Astrocyte of the cerebellum (primary cell): Measurements from ENCODE around the gene ATG9B.

ENCODE experiments used
- DNase-seq: peaks from one replicate; pipeline ENCODE4 v3.0.0-alpha.2; 2011; ENCODE audit warnings: low read depth
- H3K4me3 ChIP-seq: 2 replicates; pipeline ENCODE4 v1.5.1; 2011; ENCODE audit warnings: mild to moderate bottlenecking, low read depth, low read length, moderate library complexity
- CTCF ChIP-seq: IDR thresholded peaks from 2 replicates; pipeline ENCODE4 v1.5.1; 2012; ENCODE audit warnings: low read length, low read depth, moderate library complexity, mild to moderate bottlenecking; ENCODE audit errors: missing control alignments
- in situ Hi-C: cut with HindIII; loops from 2 replicates; pipeline ENCODE4 v1.10.0; 2017; ENCODE audit warnings: low sequenced_read_pairs

ATG9B gene

GRCh38 chr7:150981644-150982043 lies 42.6 kb downstream of the ATG9B start:
- no peak for TF ChIP-seq CTCF
- no peak for DNase-seq
- H3K4me3 ChIP-seq = no peak overlapping the region
- in situ Hi-C loops = no loop called here

GRCh38 chr7:150980663-150981062 lies 43.6 kb downstream of the ATG9B start:
- in situ Hi-C loops = no loop called here

GRCh38 chr7:150979713-150980390 lies 44.4 kb downstream of the ATG9B start:
- TF ChIP-seq CTCF = no peak
- in situ Hi-C loops = no loop called here
- no peak overlapping the region for H3K4me3 ChIP-seq
- DNase-seq = no peak

More at GRCh38 chr7:150980663-150981062, 43.6 kb downstream of the ATG9B start:
- DNase-seq = no peak
- TF ChIP-seq CTCF = no peak
- no peak overlapping the region for H3K4me3 ChIP-seq

GRCh38 chr7:150978126-150978789 lies 46.0 kb downstream of the ATG9B start, which contains the start of gene KCNH2:
Gene KCNH2, minus strand, starts transcription at chr7:150978321. Its CDS starts 408 bp downstream, at chr7:150977913.
- no peak for TF ChIP-seq CTCF
- in situ Hi-C loops = no loop called here
- no peak for DNase-seq
- H3K4me3 ChIP-seq = peak within 1 kb of the TSS; percentile 23

- DNase-seq = no peak
- H3K4me3 ChIP-seq = no peak overlapping the region
- TF ChIP-seq CTCF = no peak
- in situ Hi-C loops = no loop called here
Measured at GRCh38 chr7:150977382-150978125, 46.7 kb downstream of the ATG9B start.

GRCh38 chr7:150976529-150977381 lies 47.5 kb downstream of the ATG9B start:
- H3K4me3 ChIP-seq = no peak overlapping the region
- in situ Hi-C loops = no loop called here
- TF ChIP-seq CTCF = no peak
- DNase-seq = no peak
